H1 (cell line): ENCODE measurements around the gene RRP1B. TPM values are rescaled to one million over a fixed set of nuclear protein-coding genes. Genes with fewer than 3 reads are reported as not detected.

Experiments used
- CTCF ChIA-PET: fragments of 300-600 bp; sonication (Branson Sonifier 250); formaldehyde crosslinking; loops from one replicate; lab custom pipeline; 2021; ENCODE audit not compliant: partially characterized antibody; lab: Charles Lee
- POLR2A ChIA-PET: fragments of 300-600 bp; sonication (Branson Sonifier 250); formaldehyde crosslinking; loops from one replicate; lab custom pipeline; 2021; ENCODE audit warnings: inconsistent platforms; ENCODE audit not compliant: partially characterized antibody; lab: Charles Lee
- DNase-seq, 2 experiments: peaks; one replicate each; pipeline versions ENCODE4 v3.0.0 to v3.0.0-alpha.2; 2010 to 2022; ENCODE audit warnings: low spot score in 2 of 2, low read depth in 1 of 2, mixed read lengths in 1 of 2
- FAIRE-seq: peaks from 2 replicates; lab custom pipeline; 2011; peaks lifted over from hg19 to GRCh38; lab: Jason Lieb, UNC
- H2AFZ ChIP-seq: 2 replicates; pipeline ENCODE4 v1.8.1; 2012; ENCODE audit warnings: low read length, inconsistent platforms
- H2AK5ac ChIP-seq: 2 replicates; pipeline ENCODE4 v1.6.1; 2013; ENCODE audit warnings: low read depth, low read length
- H2BK120ac ChIP-seq: replicated peaks from 2 replicates; pipeline ENCODE3; 2013; ENCODE audit warnings: low read depth, low read length, inconsistent platforms
- H2BK12ac ChIP-seq: 2 replicates; pipeline ENCODE4 v1.6.1; 2013; ENCODE audit warnings: low read depth, low read length
- H2BK15ac ChIP-seq: 2 replicates; pipeline ENCODE4 v1.6.1; 2013; ENCODE audit warnings: low read length
- H2BK20ac ChIP-seq: 2 replicates; pipeline ENCODE4 v1.6.1; 2013; ENCODE audit warnings: low read length
- H2BK5ac ChIP-seq: 2 replicates; pipeline ENCODE4 v1.6.1; 2013; ENCODE audit warnings: low read depth, low read length
- H3K14ac ChIP-seq: 2 replicates; pipeline ENCODE4 v1.6.1; 2013; ENCODE audit warnings: inconsistent platforms; ENCODE audit not compliant: insufficient read length
- H3K18ac ChIP-seq: 2 replicates; pipeline ENCODE4 v1.6.1; 2013; ENCODE audit warnings: low read length; ENCODE audit errors: extremely low read depth
- H3K23ac ChIP-seq: 2 replicates; pipeline ENCODE4 v1.6.1; 2013; ENCODE audit warnings: inconsistent platforms; ENCODE audit not compliant: insufficient read length
- H3K23me2 ChIP-seq: 2 replicates; pipeline ENCODE4 v1.6.1; 2013; ENCODE audit warnings: low read depth, low read length
- H3K27ac ChIP-seq: 2 replicates; pipeline ENCODE4 v1.6.1; 2011; ENCODE audit warnings: low read depth, low read length, inconsistent platforms
- H3K27me3 ChIP-seq, 4 experiments: replicated peaks in 1 of 4; 1 replicate in 1 of 4; 2 replicates in 3 of 4; pipeline versions ENCODE4 v1.6.1 to v1.8.1; 2011 to 2013; ENCODE audit warnings: low read length in 3 of 4, mild to moderate bottlenecking in 3 of 4, inconsistent platforms in 2 of 4, mixed read lengths in 2 of 4, moderate library complexity in 1 of 4; ENCODE audit not compliant: control insufficient read depth in 3 of 4, insufficient read depth in 3 of 4; ENCODE audit errors: extremely low read depth in 1 of 4
- H3K36me3 ChIP-seq, 4 experiments: 2 replicates each; pipeline versions ENCODE4 v1.6.1 to v1.8.1; 2011 to 2013; ENCODE audit warnings: mild to moderate bottlenecking in 4 of 4, low read length in 3 of 4, moderate library complexity in 2 of 4, control low read depth in 1 of 4, inconsistent platforms in 1 of 4; ENCODE audit not compliant: insufficient read depth in 4 of 4, control insufficient read depth in 2 of 4
- H3K4ac ChIP-seq: replicated peaks from 2 replicates; pipeline ENCODE3; 2013; ENCODE audit warnings: low read length, low read depth, mixed read lengths, inconsistent platforms; ENCODE audit not compliant: insufficient read length
- H3K4me1 ChIP-seq, 4 experiments: replicated peaks in 1 of 4; 1 replicate in 1 of 4; 2 replicates in 3 of 4; pipeline versions ENCODE4 v1.6.1 to v1.8.1; 2011 to 2013; ENCODE audit warnings: low read length in 3 of 4, inconsistent platforms in 2 of 4, mixed read lengths in 1 of 4; ENCODE audit not compliant: insufficient read depth in 4 of 4, control insufficient read depth in 3 of 4
- H3K4me2 ChIP-seq, 2 experiments: 2 replicates each; pipeline versions ENCODE4 v1.6.1 to v1.8.1; 2011 to 2013; ENCODE audit warnings: low read depth in 2 of 2, low read length in 2 of 2, control low read depth in 1 of 2, inconsistent platforms in 1 of 2, mild to moderate bottlenecking in 1 of 2; ENCODE audit not compliant: insufficient read depth in 1 of 2
- H3K4me3 ChIP-seq, 4 experiments: fragments of 200-600, 300-600 bp in 1 of 4; sonication (generic), shearing (Covaris generic), sonication (Bioruptor Twin) in 1 of 4; 2 replicates each; pipeline versions ENCODE4 v1.5.1 to v1.8.1; 2011 to 2016; ENCODE audit warnings: low read length in 4 of 4, low read depth in 3 of 4, control low read depth in 2 of 4, inconsistent platforms in 2 of 4, mild to moderate bottlenecking in 2 of 4, mixed read lengths in 1 of 4, moderate library complexity in 1 of 4; ENCODE audit not compliant: insufficient read depth in 2 of 4; ENCODE audit errors: extremely low read depth in 1 of 4
- H3K56ac ChIP-seq: replicated peaks from 2 replicates; pipeline ENCODE3; 2013; ENCODE audit warnings: low read depth, mild to moderate bottlenecking, mixed read lengths, low read length, inconsistent platforms; ENCODE audit not compliant: insufficient read length
- H3K79me1 ChIP-seq: 2 replicates; pipeline ENCODE4 v1.6.1; 2013; ENCODE audit warnings: low read depth, low read length, control low read depth
- H3K79me2 ChIP-seq, 2 experiments: 2 replicates each; pipeline versions ENCODE4 v1.6.1 to v1.8.1; 2012 to 2013; ENCODE audit warnings: low read length in 2 of 2, mild to moderate bottlenecking in 2 of 2, inconsistent platforms in 1 of 2; ENCODE audit not compliant: insufficient read depth in 2 of 2, control insufficient read depth in 1 of 2
- H3K9ac ChIP-seq, 4 experiments: replicated peaks in 1 of 4; 1 replicate in 1 of 4; 2 replicates in 3 of 4; pipeline versions ENCODE4 v1.6.1 to v1.8.1; 2011 to 2013; ENCODE audit warnings: low read depth in 3 of 4, low read length in 3 of 4, control low read depth in 2 of 4, mild to moderate bottlenecking in 2 of 4, moderate library complexity in 2 of 4, inconsistent platforms in 1 of 4; ENCODE audit errors: extremely low read depth in 1 of 4
- H3K9me3 ChIP-seq, 2 experiments: 2 replicates each; pipeline versions ENCODE4 v1.6.1 to v1.8.1; 2012 to 2013; ENCODE audit warnings: mild to moderate bottlenecking in 2 of 2, moderate library complexity in 2 of 2, control low read depth in 1 of 2, inconsistent platforms in 1 of 2, low read depth in 1 of 2, low read length in 1 of 2, mixed read lengths in 1 of 2; ENCODE audit not compliant: insufficient read depth in 2 of 2
- H4K20me1 ChIP-seq, 2 experiments: replicated peaks in 1 of 2; 2 replicates each; pipeline versions ENCODE3 to v1.8.1; 2011 to 2013; ENCODE audit warnings: inconsistent platforms in 2 of 2, low read length in 2 of 2, mild to moderate bottlenecking in 1 of 2; ENCODE audit not compliant: insufficient read depth in 2 of 2, control insufficient read depth in 1 of 2
- H4K5ac ChIP-seq: 2 replicates; pipeline ENCODE4 v1.6.1; 2013; ENCODE audit warnings: low read length, low read depth, mixed read lengths, inconsistent platforms; ENCODE audit not compliant: insufficient read length
- H4K8ac ChIP-seq: 2 replicates; pipeline ENCODE4 v1.8.0; 2013; ENCODE audit warnings: mild to moderate bottlenecking, moderate library complexity, low read length, inconsistent platforms; ENCODE audit not compliant: insufficient read depth; ENCODE audit errors: extremely low read depth
- H4K91ac ChIP-seq: replicated peaks from 2 replicates; pipeline ENCODE3; 2013; ENCODE audit warnings: low read length, mixed read lengths, inconsistent platforms; ENCODE audit not compliant: insufficient read length
- CTCF ChIP-seq, 3 experiments: IDR thresholded peaks; 1 replicate in 2 of 3; 2 replicates in 1 of 3; pipeline versions ENCODE4 v1.5.1 to v1.6.1; 2011; ENCODE audit warnings: low read length in 3 of 3, mild to moderate bottlenecking in 3 of 3, inconsistent platforms in 2 of 3, low read depth in 1 of 3, moderate library complexity in 1 of 3; ENCODE audit not compliant: insufficient read depth in 1 of 3; ENCODE audit errors: control extremely low read depth in 1 of 3
- POLR2AphosphoS5 ChIP-seq: IDR thresholded peaks from 2 replicates; pipeline ENCODE4 v1.6.1; 2011; ENCODE audit warnings: low read depth, low read length
- RAD21 ChIP-seq, 2 experiments: IDR thresholded peaks in 1 of 2; conservative IDR thresholded peaks in 1 of 2; 2 replicates each; pipeline ENCODE4 v1.6.1; 2011; ENCODE audit warnings: low read depth in 2 of 2, low read length in 2 of 2, improper control_type of control experiment in 1 of 2, inconsistent platforms in 1 of 2, mild to moderate bottlenecking in 1 of 2, moderate library complexity in 1 of 2
- WGBS, 2 experiments: shearing (Covaris generic) in 1 of 2; methylation state at CpG; one replicate each; pipeline versions ENCODE4 v1.1.6 to v1.1.7; 2013 to 2015; ENCODE audit warnings: low lambda C conversion rate in 2 of 2, mixed read lengths in 2 of 2, inconsistent platforms in 1 of 2, low coverage in 1 of 2, missing lambda C conversion rate in 1 of 2; ENCODE audit not compliant: insufficient replicate concordance in 2 of 2, insufficient coverage in 1 of 2, insufficient read length in 1 of 2; ENCODE audit errors: extremely low coverage in 1 of 2, missing lambda C conversion rate in 1 of 2; 5-methylcytosine and 5-hydroxymethylcytosine counted together
- polyA plus RNA-seq, 7 experiments: library from polyadenylated mRNA; depleted of rRNA in 3 of 7; stranded (reverse) in 5 of 7; unstranded in 2 of 7; fragments of >200 nt in 5 of 7; fragments of 200-250 nt in 2 of 7; gene quantifications; 1 replicate in 5 of 7; 2 replicates in 1 of 7; 4 replicates in 1 of 7; pipeline versions ENCODE4 v1.2.1 to v1.2.3, GENCODE V29; 2011 to 2013; ENCODE audit warnings: missing spikeins in 2 of 7, mixed read lengths in 2 of 7
- total RNA-seq: library from RNA; stranded (reverse); fragmentation: NEBNext Ultra II Directional; extraction: Animal tissue kit (Norgen Biotek cat#: 25700); gene quantifications from 2 replicates; pipeline ENCODE4 v1.2.1, GENCODE V29; 2021

RRP1B gene
- total and polyA plus RNA-seq, 2 of the 8 experiments (the other 6 are each of a cell fraction or from before 2014, with no cell fraction given): 25.8 to 97.3 TPM

GRCh38 chr21:43611598-43612369 is 47.6 kb upstream of the RRP1B start:
- Histone ChIP-seq H2BK5ac (no peak overlapping the region), H3K4me1 (no peaks in the 10 kb centered on the region), H3K79me2 (no peaks in the 10 kb centered on the region), H4K20me1 (no peaks in the 10 kb centered on the region), H3K4me3 (no peak overlapping the region), H3K18ac (no peak overlapping the region), H2AK5ac (no peak overlapping the region), H4K8ac (no peak overlapping the region), H3K36me3 (no peaks in the 10 kb centered on the region), H3K27me3 (no peaks in the 10 kb centered on the region), H3K56ac (no peak overlapping the region), H3K23ac (no peak overlapping the region), H3K14ac (no peak overlapping the region), H3K23me2 (no peaks in the 10 kb centered on the region; the same call in 1 of the 2 replicates), H2BK15ac (no peak overlapping the region), H4K5ac (no peak overlapping the region), H2BK120ac (no peak overlapping the region), H2BK20ac (no peak overlapping the region), H3K4ac (no peak overlapping the region), H3K79me1 (no peaks in the 10 kb centered on the region), H3K9me3 (no peaks in the 10 kb centered on the region), H3K4me2 (no peak overlapping the region), H3K27ac (no peak overlapping the region), H3K9ac (no peak overlapping the region), H2BK12ac (no peak overlapping the region), H4K91ac (no peak overlapping the region), H2AFZ (peak overlapping the region; percentile 54; the same call in 1 of the 2 replicates)
- peak; percentile 72 to 88 (median 79) for TF ChIP-seq CTCF (IDR thresholded peaks at IDR 0.05; ENCODE audit: control extremely low read depth in 1 of 3, insufficient read depth in 1 of 3, low read depth in 1 of 3, low read length in 3 of 3)
- peak; percentile 61 to 72 for TF ChIP-seq RAD21 (IDR thresholded peaks at IDR 0.05 in 1 of 2, conservative IDR thresholded peaks at IDR 0.05 in 1 of 2; ENCODE audit: low read depth in 2 of 2, low read length in 2 of 2)
- TF ChIP-seq POLR2AphosphoS5: no peak
- ChIA-PET POLR2A (no interaction called here), CTCF (interaction anchor here (0.7 to 3.9 kb wide), 23 partner anchors 8 to 1137 kb away, joined by 3 to 47 read pairs (median 4); no protein-coding TSS in a partner anchor)
- 46% methylated on average over 8 of the region's 8 CpGs; no CpG with 5 or more reads in 1 of the 2 experiments for WGBS, 2 experiments
- peak; percentile 19 to 75 for DNase-seq
- FAIRE-seq: peak; percentile 57
